GM18858 (cell line): ENCODE data around the gene C4orf50.
"Not testable (repeated sequence)": the region's sequence is repeated elsewhere in the genome, so short reads cannot be mapped to it uniquely, and the experiment has no call there.

Experiments
- ATAC-seq: cut with Tn5 transposase; IDR thresholded peaks from one replicate; pipeline ENCODE4 v1.9.1; 2021; ENCODE audit not compliant: unreplicated experiment

The C4orf50 gene

DNA sequence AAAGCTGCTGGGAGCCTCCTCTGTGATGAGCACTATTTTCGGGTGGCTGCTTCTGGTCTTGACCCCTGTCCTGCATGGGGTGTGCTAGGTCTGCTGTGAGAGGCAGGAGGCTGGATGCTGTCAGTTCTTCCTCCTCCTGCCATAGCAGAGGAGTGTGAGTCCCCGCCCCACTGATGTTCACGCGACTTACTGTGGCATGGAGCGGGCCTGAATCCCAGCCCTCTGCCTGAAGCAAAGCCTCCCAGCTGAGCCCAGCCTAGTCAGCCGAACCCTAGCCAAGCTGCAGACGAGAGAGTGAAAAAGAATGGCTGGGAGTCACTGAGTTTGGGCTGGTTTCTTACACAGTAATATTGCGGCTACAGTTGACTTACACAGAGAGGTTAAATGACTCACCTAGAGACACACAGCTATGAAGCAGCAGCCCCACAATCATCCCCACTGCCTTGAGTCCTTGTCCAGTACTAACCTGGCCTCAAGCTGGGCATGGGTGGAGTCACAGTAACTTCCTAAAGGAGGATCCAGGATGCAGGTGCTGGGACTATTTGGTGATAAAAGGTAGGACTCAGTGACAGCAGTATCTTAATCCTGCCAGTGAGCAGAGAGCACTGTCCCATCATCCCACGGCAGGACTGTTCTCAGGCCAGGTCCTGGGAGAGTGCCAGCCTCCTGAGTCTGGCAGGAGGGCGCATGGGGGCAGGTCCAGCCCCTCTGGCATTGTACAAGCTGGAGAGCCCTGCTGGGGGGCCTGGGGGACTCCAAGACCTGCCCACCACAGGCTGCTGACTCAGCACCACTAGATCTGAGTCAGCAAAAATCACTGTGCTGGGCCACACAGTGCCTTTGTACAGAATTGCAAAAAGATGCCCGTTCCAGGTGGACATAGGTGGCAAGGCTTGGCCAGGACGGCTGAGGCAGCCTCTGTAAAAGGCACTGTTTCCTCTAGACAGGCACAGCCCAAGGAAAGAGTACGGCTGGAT lies 65.0 kb downstream of the C4orf50 start:
- ATAC-seq, result no peak

DNA sequence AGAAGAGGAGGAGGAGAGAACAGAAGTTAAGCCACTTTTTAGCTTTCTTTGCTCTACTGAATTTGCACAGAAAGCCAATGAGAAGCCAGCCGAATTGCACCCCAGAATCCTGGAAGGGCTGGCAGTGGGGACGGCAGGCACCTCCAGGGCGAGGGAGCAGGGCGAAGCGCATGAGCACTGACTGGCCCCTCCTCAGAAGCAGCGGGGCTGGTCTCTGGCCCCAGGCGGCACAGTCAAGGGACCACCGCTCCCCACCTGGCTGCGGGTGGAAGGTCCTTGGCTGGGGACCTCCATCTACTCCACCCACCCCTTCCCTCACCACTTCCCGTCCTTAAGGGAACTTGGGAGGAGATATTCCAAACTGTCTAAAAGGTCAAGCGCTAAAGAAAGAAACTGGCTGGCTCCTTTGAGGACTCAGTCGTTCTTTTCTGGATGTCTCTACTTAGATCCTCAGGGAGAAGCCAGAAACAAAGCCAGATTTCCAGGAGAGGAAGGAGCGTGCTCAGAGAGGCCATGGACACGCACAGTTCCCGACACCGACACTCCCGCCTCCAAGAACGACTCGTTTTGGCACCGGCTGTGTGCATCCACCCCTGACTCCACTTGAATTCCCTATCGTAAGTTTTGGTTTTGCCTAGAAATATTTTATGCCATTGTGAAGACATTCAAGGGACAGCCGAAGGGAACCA lies 65.8 kb downstream of the C4orf50 start:
- no peak for ATAC-seq

DNA sequence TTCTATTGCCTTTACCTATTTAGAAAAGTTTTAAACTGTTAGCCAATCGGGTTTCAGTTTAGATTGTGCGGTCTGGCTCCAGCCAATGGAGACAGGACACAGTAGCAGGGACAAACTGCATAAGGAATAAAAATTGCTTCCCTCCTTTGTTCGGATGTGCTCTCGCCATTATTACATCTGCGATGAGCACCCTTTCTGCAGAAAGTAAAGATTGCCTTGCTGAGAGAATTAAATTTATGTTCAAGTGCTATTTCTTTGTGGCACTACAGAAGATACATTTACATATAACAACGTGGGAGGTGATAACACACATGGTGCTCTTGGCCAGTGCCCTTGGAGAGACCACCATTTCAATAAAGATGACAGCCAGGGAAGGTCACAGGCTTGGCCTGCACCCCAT lies 71.6 kb downstream of the C4orf50 start:
- not testable (repeated sequence) for ATAC-seq

DNA sequence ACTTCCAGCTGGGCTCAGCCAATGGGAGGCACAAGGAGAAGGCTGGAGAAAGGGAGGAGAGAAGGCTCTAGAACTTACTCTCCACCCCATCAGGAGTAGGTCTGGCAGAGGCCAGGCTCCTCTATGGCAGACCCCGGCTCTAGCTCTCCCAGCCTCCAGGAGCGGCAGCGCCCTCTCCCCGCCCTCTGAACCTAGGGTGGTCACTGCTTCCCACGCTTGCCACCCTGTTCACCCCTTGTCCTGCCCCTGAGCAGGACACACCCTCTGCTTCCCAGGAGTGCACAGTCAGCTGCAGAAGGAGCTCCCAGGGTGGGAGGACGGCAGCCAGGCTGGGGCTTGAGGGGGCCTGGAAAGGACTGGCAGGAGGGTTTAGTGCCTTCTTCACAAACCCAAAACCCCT lies 72.3 kb downstream of the C4orf50 start:
- ATAC-seq, result no peak

DNA sequence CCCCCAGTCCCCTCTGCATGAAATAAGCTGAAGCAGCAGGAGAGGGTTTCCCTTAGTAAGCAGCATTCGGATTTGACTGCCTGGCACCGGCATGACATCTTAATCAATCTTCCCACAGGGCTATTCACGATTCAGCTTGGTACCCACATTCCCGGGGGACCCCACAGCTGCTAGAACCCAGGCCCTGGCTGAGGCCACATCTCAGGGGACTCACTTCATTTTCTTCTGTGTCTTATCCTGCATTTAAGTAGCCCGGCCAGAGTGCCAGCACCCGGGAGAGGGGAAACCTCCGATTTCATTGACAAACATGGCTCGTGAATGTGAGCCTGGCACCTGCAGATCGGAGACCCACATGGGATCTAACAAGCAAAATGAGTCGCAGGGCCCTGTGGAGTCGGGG lies 73.1 kb downstream of the C4orf50 start:
- ATAC-seq, result no peak

DNA sequence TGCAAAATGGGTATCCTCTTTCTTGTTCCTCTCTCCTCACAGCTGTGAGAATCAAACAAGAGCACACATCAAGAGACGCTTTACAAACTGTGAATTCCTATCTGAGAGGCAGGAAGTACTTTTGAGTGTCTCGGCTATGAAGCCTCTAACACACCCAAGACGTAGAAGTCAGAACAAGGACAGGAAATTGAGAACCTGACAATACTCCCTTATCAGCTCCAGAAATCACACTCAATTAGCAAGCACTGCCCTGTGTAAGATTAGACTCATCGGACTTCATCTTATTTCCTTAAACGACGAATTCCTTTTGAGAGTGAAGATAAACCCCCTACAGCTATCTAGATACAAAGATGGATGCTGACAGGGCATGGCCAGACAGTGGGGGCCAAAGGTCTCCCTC lies 74.7 kb downstream of the C4orf50 start:
- no peak for ATAC-seq

DNA sequence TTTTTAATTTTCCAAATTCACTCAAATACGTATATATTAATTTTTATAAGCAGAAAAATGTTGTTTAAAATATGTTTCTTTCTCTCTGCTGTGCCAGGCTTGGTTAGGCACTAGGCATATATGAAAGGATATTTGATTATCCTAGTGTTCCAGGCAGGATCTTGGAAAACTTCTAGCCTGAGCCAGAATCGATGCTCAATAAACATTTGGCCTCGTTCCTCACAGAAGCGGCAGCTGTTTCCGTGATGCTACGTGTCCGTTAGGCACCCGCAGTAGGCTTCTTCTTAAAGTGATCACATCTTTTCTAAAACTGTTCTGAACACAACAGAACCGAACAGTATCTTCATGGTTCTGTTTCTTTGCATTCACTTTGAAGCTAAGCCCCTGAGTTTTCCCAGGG lies 75.3 kb downstream of the C4orf50 start:
- no peak for ATAC-seq

DNA sequence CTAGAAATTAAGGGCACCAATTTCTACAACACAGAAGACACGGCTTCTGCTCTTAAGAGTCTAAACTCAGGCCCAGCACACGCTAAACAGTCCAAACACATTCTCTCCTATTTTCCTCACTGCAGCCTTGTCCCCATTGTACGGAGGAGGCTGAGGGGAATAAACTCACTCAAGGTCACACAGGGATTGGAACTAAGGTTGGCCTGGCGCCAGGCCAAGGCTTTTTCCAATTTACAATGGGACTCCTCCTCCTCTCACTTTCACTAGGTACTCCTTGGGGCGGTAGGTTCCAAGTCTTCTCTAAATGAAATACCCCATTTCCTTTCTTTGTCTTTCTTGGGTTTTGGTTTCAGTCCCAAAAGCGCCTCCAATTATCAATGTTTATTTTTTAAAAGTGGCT lies 76.6 kb downstream of the C4orf50 start:
- no peak for ATAC-seq

DNA sequence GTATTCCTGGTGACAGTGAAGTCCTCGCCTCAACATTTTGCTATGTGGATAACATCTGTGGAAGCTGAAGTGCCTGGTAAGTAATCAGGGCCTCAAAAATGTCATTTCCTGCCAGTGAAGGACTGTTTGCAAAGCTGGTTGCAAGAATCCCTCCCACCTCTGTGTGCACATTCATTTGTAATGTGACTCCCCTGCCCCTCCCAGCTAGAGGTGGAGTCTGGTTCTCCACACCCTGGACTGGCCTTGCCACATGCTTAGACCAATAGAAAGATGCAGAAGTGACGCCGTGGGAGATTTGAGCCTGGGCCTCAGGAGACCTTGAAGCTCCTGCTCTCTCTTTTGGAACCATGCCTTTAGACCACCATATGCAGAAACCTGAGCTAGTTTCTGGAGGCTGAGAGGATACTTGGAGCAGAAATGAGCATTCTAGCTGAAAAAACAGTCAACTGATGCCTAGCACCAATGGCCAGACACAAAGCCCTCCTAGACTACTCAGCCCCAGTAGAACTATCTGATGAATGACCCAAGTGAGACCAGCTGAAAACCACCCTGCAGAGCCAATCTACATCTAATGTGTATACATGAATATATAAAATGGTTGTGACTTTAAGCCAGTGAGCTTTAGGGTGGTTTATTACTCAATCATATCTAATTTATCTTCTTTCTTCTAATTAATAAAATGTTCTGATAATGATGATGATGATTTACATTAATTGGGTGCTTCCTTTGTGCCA lies 77.6 kb downstream of the C4orf50 start:
- no peak for ATAC-seq

DNA sequence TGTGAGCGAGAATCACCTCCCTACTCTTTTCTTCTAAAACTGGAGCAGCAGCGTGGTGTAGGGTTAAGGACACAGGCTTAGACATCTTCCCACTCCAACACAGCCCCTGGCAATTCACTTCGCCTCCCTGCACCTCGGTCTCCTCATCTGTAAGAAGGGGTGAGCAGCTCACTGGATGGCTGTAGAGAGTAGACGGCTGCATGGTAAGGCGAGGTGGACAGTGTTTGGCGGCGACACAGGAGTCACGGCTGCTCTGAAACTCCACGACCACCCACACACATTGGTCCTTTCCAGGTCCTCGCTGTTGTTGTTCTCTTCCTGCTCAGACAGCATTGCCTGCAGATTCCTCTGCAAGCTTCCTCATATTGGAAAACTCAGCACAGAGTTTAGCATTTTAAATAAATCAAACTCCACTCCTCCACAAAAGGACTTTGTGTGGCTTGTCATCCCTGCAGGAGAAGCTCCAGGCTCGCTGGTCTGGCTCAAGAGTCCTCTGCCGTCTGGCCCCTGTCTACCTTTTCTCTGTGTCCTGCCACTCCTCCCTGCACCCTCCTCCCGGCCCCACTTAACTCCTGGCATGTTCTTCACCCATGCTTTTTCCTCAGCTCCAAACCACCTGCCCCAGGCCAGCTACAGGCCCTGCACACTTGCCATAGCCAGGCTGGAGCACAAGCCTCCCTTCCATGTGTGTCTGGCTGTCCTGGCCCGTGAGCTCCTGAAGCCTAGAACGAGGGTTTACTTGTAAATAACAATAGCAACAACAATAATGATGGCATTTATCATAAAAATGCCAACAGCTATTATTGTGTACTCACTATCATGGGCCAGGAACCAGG lies 84.0 kb downstream of the C4orf50 start:
- ATAC-seq, result no peak

DNA sequence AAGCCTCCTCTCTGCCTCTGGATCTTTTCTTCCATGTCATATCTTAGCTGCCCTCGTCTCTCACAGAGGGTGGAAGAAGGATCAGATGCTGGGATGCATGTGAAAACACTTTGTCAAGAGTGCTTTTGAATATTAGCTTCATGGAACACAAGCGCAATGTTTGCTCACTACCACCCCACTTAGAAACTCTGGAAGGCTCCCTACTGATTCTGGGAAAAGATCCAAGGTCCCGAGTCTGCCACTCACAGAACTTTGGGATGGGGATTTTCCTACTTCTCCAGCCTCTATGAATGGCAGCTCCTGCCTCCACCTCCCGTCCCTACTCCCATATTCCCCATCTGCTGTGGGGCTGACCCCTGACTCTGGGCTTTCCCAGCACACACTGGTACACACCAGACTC lies 85.1 kb downstream of the C4orf50 start:
- no peak for ATAC-seq

DNA sequence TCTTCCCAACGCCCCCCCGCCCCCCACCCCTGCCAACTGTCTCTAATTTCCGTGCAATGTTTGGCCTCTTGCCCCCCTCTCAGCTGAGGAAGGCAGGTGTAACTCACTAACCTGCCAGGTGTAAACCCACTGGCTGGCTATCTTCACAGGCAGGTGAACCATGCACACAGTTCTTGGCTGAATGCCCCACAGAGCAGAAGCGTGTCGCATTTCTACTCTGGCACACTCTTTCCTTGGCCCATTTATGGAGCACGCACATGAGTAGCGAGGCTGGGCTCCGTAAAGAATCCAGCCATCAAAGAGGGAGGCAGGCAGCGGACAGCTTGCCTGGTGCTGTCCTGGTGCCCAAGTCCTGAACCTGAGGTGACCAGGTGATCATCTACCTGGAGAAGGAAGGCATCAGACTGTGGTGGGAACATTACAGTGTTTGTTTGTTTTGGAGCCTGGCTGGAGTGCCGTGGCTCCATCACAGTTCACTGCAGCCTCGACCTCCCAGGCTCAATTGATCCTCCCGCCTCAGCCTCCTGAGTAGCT lies 86.1 kb downstream of the C4orf50 start:
- no peak for ATAC-seq

DNA sequence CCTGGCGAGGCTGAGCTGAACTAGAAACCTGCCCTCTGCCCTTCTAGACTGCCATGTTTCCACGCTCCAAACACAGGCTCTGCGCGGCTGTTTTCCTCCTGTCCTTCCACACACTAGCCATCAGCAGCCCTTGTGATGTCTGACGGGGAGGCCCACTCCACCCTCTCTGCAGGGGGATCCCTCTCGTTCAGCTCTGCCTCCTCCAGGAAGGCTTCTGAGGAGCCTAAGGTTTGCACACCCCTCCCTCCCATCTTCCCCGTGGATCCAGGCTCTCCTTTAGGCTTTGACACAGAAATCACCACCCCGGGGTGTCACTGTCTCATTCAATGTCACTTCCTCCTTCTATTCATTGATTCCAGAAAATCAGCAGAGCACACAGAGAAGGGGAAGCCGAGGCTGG lies 86.7 kb downstream of the C4orf50 start:
- no peak for ATAC-seq

DNA sequence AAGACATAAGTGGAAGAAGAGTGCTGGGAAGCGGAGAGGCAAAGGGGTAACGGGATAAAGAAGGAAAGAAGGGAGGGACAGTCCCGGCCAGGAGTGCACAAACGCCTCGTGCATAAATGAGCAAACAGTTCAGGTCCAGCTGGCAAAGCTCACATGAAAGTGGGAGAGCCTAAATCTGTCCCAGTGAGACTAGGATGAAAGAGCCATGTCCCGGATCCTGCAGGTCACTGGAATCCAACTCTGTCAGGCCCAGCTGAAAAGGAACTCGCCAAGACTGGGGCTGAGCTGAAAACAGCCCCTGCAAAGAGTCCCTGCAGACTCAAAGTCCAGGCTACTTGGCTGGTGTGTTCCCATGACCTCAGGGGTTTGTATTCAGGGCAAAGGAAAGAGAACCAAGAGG lies 87.4 kb downstream of the C4orf50 start:
- ATAC-seq, result no peak

DNA sequence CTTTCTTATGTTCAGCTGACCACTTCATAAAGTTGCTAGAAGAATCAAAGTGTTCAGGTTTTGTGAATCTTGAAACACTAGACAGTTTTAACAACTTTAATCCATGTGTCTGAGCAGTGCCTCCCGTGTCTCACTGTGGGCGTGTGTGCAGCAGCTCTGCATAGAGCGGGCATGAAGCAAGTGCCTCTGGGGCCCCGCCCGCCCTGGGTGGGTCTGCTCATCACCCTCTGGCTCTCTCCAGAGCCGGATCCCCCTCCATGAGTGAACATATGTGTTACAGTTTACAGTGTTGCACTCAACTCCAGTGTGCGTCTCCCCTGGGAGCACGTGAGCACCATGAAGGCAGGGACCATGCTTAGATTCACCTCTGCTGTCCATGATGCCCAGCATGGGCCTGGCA lies 87.8 kb downstream of the C4orf50 start:
- ATAC-seq, result no peak

DNA sequence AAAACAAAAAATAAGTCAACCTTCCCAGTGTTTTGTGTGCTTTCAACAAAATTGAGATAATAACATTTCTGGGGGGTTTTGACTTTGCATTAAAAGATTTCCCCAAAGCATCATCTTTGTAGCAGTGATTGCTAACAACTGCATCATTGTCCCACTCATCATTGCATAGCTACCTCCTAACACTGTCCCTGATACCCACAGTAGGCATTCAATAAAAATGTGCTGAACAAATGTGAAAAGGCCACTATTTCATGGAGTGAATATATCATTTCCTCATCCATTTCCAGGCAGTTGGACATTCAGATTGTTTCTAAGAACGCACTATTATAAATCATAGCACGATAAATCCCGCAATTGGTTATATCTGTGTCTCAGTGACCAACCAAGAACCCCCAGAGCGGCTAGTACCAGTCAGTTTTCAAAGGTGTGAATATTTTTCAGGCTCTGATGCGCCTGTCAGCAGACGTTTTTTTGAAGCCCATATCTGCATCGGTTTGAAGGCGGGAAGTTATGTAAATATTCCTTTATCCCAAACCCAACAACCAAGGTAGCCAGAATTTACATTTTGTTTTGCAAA lies 89.3 kb downstream of the C4orf50 start:
- no peak for ATAC-seq

DNA sequence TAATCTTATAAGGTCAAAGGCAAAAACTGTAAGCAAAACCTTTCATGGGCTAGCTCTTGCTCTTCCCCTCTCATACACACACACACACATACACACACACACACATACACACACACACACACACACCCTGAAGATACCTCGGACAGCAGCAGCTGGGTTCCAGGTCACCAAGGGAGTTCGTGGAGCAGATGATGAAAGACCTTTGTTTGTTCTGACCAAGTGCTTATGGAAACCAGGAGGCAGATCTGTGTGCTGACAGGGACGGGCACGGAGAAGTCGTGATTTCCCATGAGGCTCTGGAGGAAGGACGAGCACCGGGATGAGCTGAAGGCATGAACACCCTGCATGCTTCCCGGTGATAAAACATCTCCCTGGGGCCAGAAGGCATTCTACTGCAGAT lies 90.0 kb downstream of the C4orf50 start:
- no peak for ATAC-seq

DNA sequence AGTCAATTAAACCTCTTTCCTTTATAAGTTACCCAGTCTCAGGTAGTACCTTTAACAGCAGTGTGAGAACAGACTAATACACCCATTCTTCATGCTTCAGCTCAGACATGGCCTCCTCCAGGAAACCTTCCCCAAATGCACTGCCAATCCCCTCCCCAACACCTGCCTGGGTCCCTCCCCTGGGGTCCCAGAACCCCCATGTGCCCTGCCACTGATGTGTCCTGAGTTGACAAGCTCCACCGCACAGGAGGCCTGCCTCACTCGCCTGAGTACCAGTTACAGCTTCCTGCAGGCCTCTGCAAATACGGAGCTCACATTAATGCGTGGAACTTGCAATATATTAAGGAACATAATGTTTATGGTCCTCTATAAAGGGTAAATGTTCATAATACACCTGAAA lies 90.5 kb downstream of the C4orf50 start:
- no peak for ATAC-seq

DNA sequence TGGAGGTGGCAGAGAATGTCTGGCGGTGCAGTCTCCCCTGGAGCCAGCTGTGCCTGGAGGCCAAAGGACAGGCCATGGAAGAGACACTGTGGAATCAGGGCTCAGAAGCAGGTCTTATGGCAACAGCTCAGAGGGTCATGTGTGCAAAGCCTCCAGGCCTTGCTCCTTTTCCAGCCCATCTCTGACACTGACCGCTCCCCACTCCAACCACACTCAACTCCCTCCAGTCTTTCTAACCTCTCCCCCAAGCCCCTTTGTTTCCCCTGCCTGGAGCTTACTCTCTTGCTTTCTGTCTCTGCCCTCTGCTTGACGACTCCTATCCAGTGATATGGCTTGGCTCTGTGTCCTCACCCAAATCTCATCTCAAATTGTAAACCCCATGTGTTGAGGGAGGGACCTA lies 91.1 kb downstream of the C4orf50 start:
- no peak for ATAC-seq

DNA sequence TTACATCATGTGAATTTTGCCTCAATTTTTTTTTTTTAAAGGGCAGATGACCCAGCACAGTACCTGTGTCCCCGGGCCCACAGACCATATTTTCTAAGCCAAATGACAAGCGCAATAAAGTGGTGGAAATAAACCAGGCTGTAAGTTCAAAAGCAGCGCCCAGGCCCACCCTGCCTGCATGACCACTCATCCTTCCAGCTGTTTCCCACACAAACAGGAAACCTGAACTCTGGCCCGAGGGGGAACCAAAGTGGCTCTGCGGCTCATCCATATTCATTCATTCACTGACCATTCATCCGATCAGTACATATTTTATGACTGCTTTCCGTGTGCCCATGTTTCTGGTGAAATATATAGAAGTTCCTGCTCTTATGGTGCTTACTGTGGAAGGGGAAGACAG lies 91.6 kb downstream of the C4orf50 start:
- no peak for ATAC-seq
